Uterus (tissue), 2 donors: ENCODE data around the gene NCAPG2.

ENCODE experiments used
- CTCF ChIP-seq, 4 experiments: fragments of 200-600 bp in 2 of 4; fragments of 450-650 bp in 2 of 4; sonication (generic) in 2 of 4; IDR thresholded peaks; one replicate each; pipeline ENCODE4 v1.5.1; 2016 to 2019; ENCODE audit warnings: antibody characterized with exemption in 4 of 4, mild to moderate bottlenecking in 2 of 4, moderate library complexity in 1 of 4
- POLR2A ChIP-seq, 2 donors: fragments of 450-650 bp; IDR thresholded peaks; one replicate each; pipeline ENCODE4 v1.6.1; 2016; ENCODE audit warnings: antibody characterized with exemption in 2 of 2, mild to moderate bottlenecking in 1 of 2, moderate library complexity in 1 of 2

- no peak for TF ChIP-seq POLR2A (IDR thresholded peaks at IDR 0.05)
- TF ChIP-seq CTCF (IDR thresholded peaks at IDR 0.05) = peak; percentile 43 to 67 (median 53)
Observed at GRCh38 chr7:158695726-158696452, 8.7 kb downstream of the NCAPG2 start.
